Mammary epithelial cell (primary cell): ENCODE results near the gene CNN2.

ENCODE experiments used
- CTCF ChIP-seq, 2 donors: IDR thresholded peaks in 1 of 2; conservative IDR thresholded peaks in 1 of 2; 2 replicates each; pipeline ENCODE4 v1.5.1; 2011 to 2012; ENCODE audit warnings: inconsistent platforms in 2 of 2, low read length in 2 of 2, mild to moderate bottlenecking in 2 of 2, control low read depth in 1 of 2, low read depth in 1 of 2; ENCODE audit not compliant: insufficient read depth in 1 of 2; ENCODE audit errors: extremely low read depth in 1 of 2
- EZH2 ChIP-seq: IDR thresholded peaks from 2 replicates; pipeline ENCODE4 v1.6.1; 2012; ENCODE audit warnings: low read length, inconsistent platforms, borderline replicate concordance

- TF ChIP-seq CTCF (conservative IDR thresholded peaks at IDR 0.05 in 1 of 2, IDR thresholded peaks at IDR 0.05 in 1 of 2; ENCODE audit: extremely low read depth in 1 of 2, insufficient read depth in 1 of 2, low read depth in 1 of 2, low read length in 2 of 2) (no peak), EZH2 (no peak)
Observed at GRCh38 chr19:1040476-1041271, 14.3 kb downstream of the CNN2 start.
